Measurements from ENCODE around the gene CEP135. TPM values are rescaled to one million over a fixed set of nuclear protein-coding genes. Genes with fewer than 3 reads are reported as not detected.

CEP135 gene
- total RNA-seq, 1 donor from 2014 or later, result 3.7 TPM

GRCh38 chr4:56080384-56080783 is 131.6 kb downstream of the CEP135 start:
- Histone ChIP-seq H3K27me3 (ENCODE audit: control insufficient read depth, insufficient read depth, low read length) (no peaks in the 10 kb centered on the region), H3K4me3 (ENCODE audit: low read depth, low read length) (no peak overlapping the region), H3K36me3 (ENCODE audit: control insufficient read depth, insufficient read depth, low read length) (no peaks in the 10 kb centered on the region)
- DNase-seq (ENCODE audit: low read depth) (no peak), FAIRE-seq (no peak)
- TF ChIP-seq, protein P1, sequence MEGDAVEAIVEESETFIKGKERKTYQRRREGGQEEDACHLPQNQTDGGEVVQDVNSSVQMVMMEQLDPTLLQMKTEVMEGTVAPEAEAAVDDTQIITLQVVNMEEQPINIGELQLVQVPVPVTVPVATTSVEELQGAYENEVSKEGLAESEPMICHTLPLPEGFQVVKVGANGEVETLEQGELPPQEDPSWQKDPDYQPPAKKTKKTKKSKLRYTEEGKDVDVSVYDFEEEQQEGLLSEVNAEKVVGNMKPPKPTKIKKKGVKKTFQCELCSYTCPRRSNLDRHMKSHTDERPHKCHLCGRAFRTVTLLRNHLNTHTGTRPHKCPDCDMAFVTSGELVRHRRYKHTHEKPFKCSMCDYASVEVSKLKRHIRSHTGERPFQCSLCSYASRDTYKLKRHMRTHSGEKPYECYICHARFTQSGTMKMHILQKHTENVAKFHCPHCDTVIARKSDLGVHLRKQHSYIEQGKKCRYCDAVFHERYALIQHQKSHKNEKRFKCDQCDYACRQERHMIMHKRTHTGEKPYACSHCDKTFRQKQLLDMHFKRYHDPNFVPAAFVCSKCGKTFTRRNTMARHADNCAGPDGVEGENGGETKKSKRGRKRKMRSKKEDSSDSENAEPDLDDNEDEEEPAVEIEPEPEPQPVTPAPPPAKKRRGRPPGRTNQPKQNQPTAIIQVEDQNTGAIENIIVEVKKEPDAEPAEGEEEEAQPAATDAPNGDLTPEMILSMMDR (IDR thresholded peaks at IDR 0.05; ENCODE audit: insufficient read depth, low read length, severe bottlenecking), result no peak

DNA sequence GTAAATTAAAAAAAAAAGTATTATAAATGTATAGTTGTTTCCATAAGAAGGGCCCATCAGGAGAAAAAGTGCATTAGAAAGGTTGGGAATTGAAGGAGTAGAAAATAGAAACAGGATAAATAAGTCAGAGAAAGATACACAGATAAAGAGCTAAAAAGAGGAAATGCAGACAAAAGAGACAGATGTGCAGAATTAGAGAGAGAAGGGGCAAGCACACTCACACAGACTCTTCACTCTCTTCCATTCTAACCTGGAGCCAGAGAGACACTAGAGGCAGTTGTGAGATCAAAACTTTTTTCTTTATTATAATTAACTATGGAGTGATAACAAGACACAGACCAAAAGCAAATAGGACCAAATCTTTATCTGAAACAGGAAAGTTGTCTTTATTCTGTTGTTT is 134.1 kb downstream of the CEP135 start:
- FAIRE-seq (no peak), DNase-seq (ENCODE audit: low read depth) (no peak)
- no peak overlapping the region for H3K4me3 ChIP-seq (ENCODE audit: low read depth, low read length)
- H3K36me3 ChIP-seq (ENCODE audit: control insufficient read depth, insufficient read depth, low read length), result no peaks in the 10 kb centered on the region
- peaks cover 2% of the 10 kb centered on the region for H3K27me3 ChIP-seq (ENCODE audit: control insufficient read depth, insufficient read depth, low read length)
- TF ChIP-seq, protein P1 (IDR thresholded peaks at IDR 0.05; ENCODE audit: insufficient read depth, low read length, severe bottlenecking), result no peak

Other genes with a start within 250 kb of the CEP135 start
- not detected in 2 replicates for gene EXOC1L, start 129.2 kb upstream of the CEP135 start, total RNA-seq
- 36.9 and 47.2 TPM in 2 replicates for gene EXOC1, start 95.3 kb upstream of the CEP135 start, total RNA-seq

Data from bronchial epithelial cell (primary cell).